MCF 10A (cell line): ENCODE data around the gene ZNF518A. TPM values are rescaled to one million over a fixed set of nuclear protein-coding genes. Genes with fewer than 3 reads are reported as not detected.

ENCODE experiments used
- BruUV-seq: library from RNA; stranded (reverse); fragments of 400-500 nt; replicated peaks from 2 replicates; lab custom pipeline; 2021; lab: Mats Ljungman, UMichigan
- CTCF ChIA-PET: fragments of 300-600 bp; sonication (Branson Sonifier 250); formaldehyde crosslinking; extraction: SDS; loops from one replicate; lab custom pipeline; 2021; ENCODE audit warnings: antibody characterized with exemption, inconsistent platforms; lab: Yijun Ruan, JAX
- POLR2A ChIA-PET: fragments of 300-600, 350-650 bp; sonication (Branson Sonifier 250); formaldehyde crosslinking; extraction: SDS; loops from one replicate; lab custom pipeline; 2020; ENCODE audit warnings: antibody characterized with exemption, inconsistent platforms; lab: Yijun Ruan, JAX
- DNase-seq: peaks from one replicate; pipeline ENCODE4 v3.0.0-alpha.2; 2018; ENCODE audit not compliant: unreplicated experiment
- H3K27ac Mint-ChIP-seq: one replicate; pipeline ENCODE4 v1.8.0; 2022; ENCODE audit warnings: mild to moderate bottlenecking, low read depth, mixed read lengths; ENCODE audit not compliant: unreplicated experiment
- H3K27me3 Mint-ChIP-seq: one replicate; pipeline ENCODE4 v1.8.0; 2022; ENCODE audit warnings: mixed read lengths; ENCODE audit not compliant: insufficient read depth, unreplicated experiment
- H3K36me3 Mint-ChIP-seq: one replicate; pipeline ENCODE4 v1.8.0; 2022; ENCODE audit warnings: mild to moderate bottlenecking, moderate library complexity, mixed read lengths; ENCODE audit not compliant: insufficient read depth, unreplicated experiment
- H3K4me1 Mint-ChIP-seq: one replicate; pipeline ENCODE4 v1.8.0; 2022; ENCODE audit warnings: mixed read lengths; ENCODE audit not compliant: insufficient read depth, unreplicated experiment
- H3K4me3 Mint-ChIP-seq: one replicate; pipeline ENCODE4 v1.8.0; 2022; ENCODE audit warnings: mild to moderate bottlenecking, moderate library complexity, mixed read lengths; ENCODE audit not compliant: unreplicated experiment
- H3K9me3 Mint-ChIP-seq: one replicate; pipeline ENCODE4 v1.8.0; 2022; ENCODE audit warnings: mixed read lengths; ENCODE audit not compliant: unreplicated experiment
- CTCF ChIP-seq: fragments of 200-600 bp; IDR thresholded peaks from one replicate; pipeline ENCODE4 v1.8.0; 2022; ENCODE audit warnings: antibody characterized with exemption, mild to moderate bottlenecking; ENCODE audit not compliant: unreplicated experiment
- intact Hi-C: fragments of 100-400 bp; cut with micrococcal nuclease; formaldehyde crosslinking; loops from 2 replicates; pipeline ENCODE4 v1.14.1; 2022
- total RNA-seq: library from RNA; stranded (reverse); gene quantifications from 2 replicates; pipeline ENCODE4 v1.2.3, GENCODE V29; 2022

ZNF518A gene
- total RNA-seq, 1 experiment from 2014 or later, result 14.7 TPM

GRCh38 chr10:96168546-96168945 is 38.4 kb downstream of the ZNF518A start:
- ChIA-PET CTCF (no interaction called here), POLR2A (interaction anchor here (0.5 to 1.0 kb wide), 2 partner anchors 38 to 97 kb away, joined by 3 read pairs; no protein-coding TSS in a partner anchor)
- no peak for TF ChIP-seq CTCF
- no peak for DNase-seq
- H3K9me3 Mint-ChIP-seq, result peaks cover 16% of the 10 kb centered on the region
- no peaks in the 10 kb centered on the region for H3K36me3 Mint-ChIP-seq
- no peak overlapping the region for H3K4me3 Mint-ChIP-seq
- intact Hi-C loops, result no loop called here
- no TSS peak for BruUV-seq
- H3K4me1 Mint-ChIP-seq, result no peaks in the 10 kb centered on the region
- H3K27me3 Mint-ChIP-seq, result no peaks in the 10 kb centered on the region
- H3K27ac Mint-ChIP-seq, result no peak overlapping the region

- Mint-ChIP-seq H3K36me3 (no peaks in the 10 kb centered on the region), H3K4me1 (no peaks in the 10 kb centered on the region), H3K27ac (no peak overlapping the region), H3K9me3 (peaks cover 19% of the 10 kb centered on the region), H3K27me3 (no peaks in the 10 kb centered on the region), H3K4me3 (no peak overlapping the region)
- DNase-seq, result no peak
- BruUV-seq, result no TSS peak
- TF ChIP-seq CTCF, result no peak
- intact Hi-C loops, result no loop called here
- ChIA-PET CTCF (no interaction called here), POLR2A (interaction anchor here (0.6 kb wide), 1 partner anchor 17 kb away, joined by 3 read pairs; no protein-coding TSS in a partner anchor)
Observed at GRCh38 chr10:96170230-96170629, 40.1 kb downstream of the ZNF518A start.

GRCh38 chr10:96172666-96173065 is 42.6 kb downstream of the ZNF518A start:
- Mint-ChIP-seq H3K9me3 (peaks cover 38% of the 10 kb centered on the region), H3K27ac (no peak overlapping the region), H3K36me3 (no peaks in the 10 kb centered on the region), H3K4me1 (no peaks in the 10 kb centered on the region), H3K27me3 (no peaks in the 10 kb centered on the region), H3K4me3 (no peak overlapping the region)
- no peak for DNase-seq
- CTCF ChIA-PET, result no interaction called here
- no peak for TF ChIP-seq CTCF
- intact Hi-C loops, result no loop called here
- POLR2A ChIA-PET, result no interaction called here
- BruUV-seq, result no TSS peak

GRCh38 chr10:96176985-96177384 is 46.9 kb downstream of the ZNF518A start:
- no TSS peak for BruUV-seq
- intact Hi-C loops, result no loop called here
- no peaks in the 10 kb centered on the region for H3K27me3 Mint-ChIP-seq
- ChIA-PET CTCF (interaction anchor here (1.1 kb wide), 1 partner anchor 53 kb away, joined by 3 read pairs; no protein-coding TSS in a partner anchor), POLR2A (no interaction called here)
- no peak for TF ChIP-seq CTCF
- DNase-seq, result no peak
- no peak overlapping the region for H3K4me3 Mint-ChIP-seq
- H3K4me1 Mint-ChIP-seq, result no peaks in the 10 kb centered on the region
- H3K27ac Mint-ChIP-seq, result no peak overlapping the region
- H3K9me3 Mint-ChIP-seq, result peaks cover 44% of the 10 kb centered on the region
- H3K36me3 Mint-ChIP-seq, result no peaks in the 10 kb centered on the region
